T-helper 2 cell treated with Interferon-gamma antibody and Interleukin-4, amounts not matched to agents 5 μg/mL and 100 μg/mL, for 36 hours (primary cell): ENCODE data around the gene ANK2.

Experiments used
- DNase-seq: peaks from one replicate; pipeline ENCODE4 v3.0.0; 2021; ENCODE audit warnings: low spot score
- H3K27ac Mint-ChIP-seq: one replicate; pipeline ENCODE4 v1.8.0; 2021; ENCODE audit warnings: mild to moderate bottlenecking, mixed read lengths
- H3K27me3 Mint-ChIP-seq: one replicate; pipeline ENCODE4 v1.8.0; 2021; ENCODE audit warnings: low read depth, mixed read lengths
- H3K36me3 Mint-ChIP-seq: one replicate; pipeline ENCODE4 v1.8.0; 2021; ENCODE audit warnings: low read depth, mixed read lengths
- H3K4me1 Mint-ChIP-seq: one replicate; pipeline ENCODE4 v1.8.0; 2021; ENCODE audit warnings: low read depth, mixed read lengths
- H3K4me3 Mint-ChIP-seq: one replicate; pipeline ENCODE4 v1.8.0; 2022; ENCODE audit warnings: mild to moderate bottlenecking, moderate library complexity, mixed read lengths
- H3K9me3 Mint-ChIP-seq: one replicate; pipeline ENCODE4 v1.8.0; 2021; ENCODE audit warnings: mixed read lengths

The ANK2 gene

DNA sequence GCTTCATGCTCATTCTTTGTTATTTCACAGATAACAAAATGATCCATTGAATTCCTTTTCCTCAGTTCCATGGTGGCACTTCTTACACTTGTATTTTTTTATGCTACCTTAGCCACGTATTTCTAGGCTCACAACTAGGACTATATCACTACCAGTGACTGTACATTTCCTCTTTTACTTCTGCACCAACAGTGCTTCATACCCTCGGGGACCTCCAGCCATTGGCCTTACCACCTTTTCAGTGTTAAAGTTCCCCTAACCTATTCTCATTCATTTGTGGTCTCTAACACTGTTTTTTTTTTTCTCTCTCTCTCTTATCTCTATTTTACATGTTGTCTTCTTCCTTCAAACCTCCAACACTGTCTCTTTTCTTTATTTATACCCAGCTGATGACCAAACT is 315.9 kb downstream of the ANK2 start:
- DNase-seq = no peak
- no peaks in the 10 kb centered on the region for H3K4me1 Mint-ChIP-seq
- no peak overlapping the region for H3K4me3 Mint-ChIP-seq
- H3K9me3 Mint-ChIP-seq = no peaks in the 10 kb centered on the region
- H3K27ac Mint-ChIP-seq = no peak overlapping the region
- H3K36me3 Mint-ChIP-seq = no peaks in the 10 kb centered on the region
- H3K27me3 Mint-ChIP-seq = peaks cover 11% of the 10 kb centered on the region

DNA sequence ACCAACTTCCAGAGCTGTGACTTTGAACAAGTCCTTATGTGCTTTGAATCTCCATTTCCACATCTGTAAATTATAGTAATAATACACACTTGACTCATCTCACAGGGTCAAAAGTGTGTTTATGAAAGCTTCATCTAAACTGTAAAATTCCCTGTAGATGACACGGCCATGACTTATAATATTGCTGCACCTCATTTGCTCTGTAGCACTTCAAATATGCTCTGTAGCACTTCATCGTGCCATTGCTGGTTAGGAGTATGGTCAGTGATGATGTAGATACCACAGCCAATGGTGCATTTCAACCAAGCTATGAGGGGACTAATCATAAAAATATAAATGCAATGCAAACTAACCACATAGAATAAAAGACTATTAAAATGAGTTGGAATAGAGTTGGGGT is 318.6 kb downstream of the ANK2 start:
- Mint-ChIP-seq H3K9me3 (no peaks in the 10 kb centered on the region), H3K4me1 (no peaks in the 10 kb centered on the region), H3K27me3 (peaks cover 5% of the 10 kb centered on the region), H3K27ac (no peak overlapping the region), H3K4me3 (no peak overlapping the region), H3K36me3 (no peaks in the 10 kb centered on the region)
- no peak for DNase-seq

DNA sequence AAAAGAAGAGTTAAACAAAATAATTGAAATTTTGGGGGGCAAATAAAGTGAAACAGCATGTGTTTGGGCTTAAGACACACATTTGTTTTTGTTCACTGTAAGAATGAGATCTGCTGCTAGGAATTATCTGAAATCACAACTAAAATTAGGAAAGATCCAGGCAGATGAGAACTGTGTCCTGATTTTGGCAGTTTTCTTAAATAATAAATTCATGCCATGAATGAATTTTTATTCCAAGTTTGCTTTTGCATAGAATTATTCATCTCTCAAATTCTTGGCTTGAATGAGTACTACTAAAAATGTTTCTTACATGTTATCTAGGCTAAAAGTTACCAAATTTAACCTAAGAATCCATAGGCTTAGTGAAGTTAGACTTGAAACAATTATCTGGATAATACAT is 321.7 kb downstream of the ANK2 start:
- Mint-ChIP-seq H3K36me3 (no peaks in the 10 kb centered on the region), H3K4me1 (no peaks in the 10 kb centered on the region), H3K27ac (no peak overlapping the region), H3K9me3 (no peaks in the 10 kb centered on the region), H3K27me3 (peaks cover 2% of the 10 kb centered on the region), H3K4me3 (no peak overlapping the region)
- DNase-seq = no peak

DNA sequence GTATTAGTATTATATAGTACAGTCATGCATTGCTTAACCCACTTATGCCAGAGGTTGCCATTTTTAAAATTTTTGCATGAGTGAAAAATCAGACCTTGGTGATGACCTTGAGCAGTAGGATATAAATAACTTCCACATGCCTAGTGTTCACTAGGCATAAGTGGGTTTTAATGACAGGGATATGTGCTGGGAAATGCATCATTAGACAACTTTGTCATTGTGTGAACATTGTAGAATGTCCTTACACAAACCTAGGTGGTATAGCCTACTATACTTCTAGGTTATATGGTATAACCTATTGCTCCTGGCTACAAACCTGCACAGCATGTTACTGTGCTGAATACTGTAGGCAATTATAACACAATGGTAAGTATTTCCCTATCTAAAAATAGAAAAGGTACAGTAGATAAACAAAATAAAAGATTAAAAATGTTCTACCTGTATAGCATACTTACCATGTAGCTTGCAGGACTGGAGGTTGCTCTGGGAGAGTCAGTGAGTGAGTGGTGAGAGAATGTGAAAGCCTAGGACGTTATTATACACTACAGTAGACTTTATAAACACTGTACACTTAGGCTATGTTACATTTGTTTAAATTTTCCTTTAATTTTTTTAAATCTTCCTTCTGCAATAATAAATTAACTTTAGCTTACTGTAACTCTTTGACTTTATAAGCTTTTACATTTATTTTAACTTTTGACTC is 326.7 kb downstream of the ANK2 start:
- no peak for DNase-seq
- no peaks in the 10 kb centered on the region for H3K4me1 Mint-ChIP-seq
- H3K9me3 Mint-ChIP-seq = no peaks in the 10 kb centered on the region
- H3K27me3 Mint-ChIP-seq = peaks cover 4% of the 10 kb centered on the region
- no peak overlapping the region for H3K27ac Mint-ChIP-seq
- no peak overlapping the region for H3K4me3 Mint-ChIP-seq
- H3K36me3 Mint-ChIP-seq = no peaks in the 10 kb centered on the region

DNA sequence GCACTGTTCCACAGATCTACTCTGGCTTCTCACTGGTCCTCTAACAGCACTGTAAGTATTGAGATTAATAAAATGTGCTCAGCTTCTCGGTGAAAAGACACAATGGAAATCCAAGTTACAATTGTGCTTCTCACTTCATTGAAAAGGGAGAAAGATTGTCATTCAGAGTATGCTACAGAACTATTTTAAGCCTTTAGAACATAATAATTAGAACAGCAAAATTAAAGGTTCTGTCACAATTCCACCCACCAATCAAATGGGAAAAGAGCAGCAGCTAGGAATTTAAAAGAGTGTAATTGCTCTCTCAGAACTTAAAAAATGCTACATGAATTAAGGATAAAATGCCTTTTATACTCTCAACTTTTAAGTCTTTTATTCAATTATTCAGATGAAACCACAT is 329.4 kb downstream of the ANK2 start:
- no peaks in the 10 kb centered on the region for H3K4me1 Mint-ChIP-seq
- H3K9me3 Mint-ChIP-seq = no peaks in the 10 kb centered on the region
- H3K27ac Mint-ChIP-seq = no peak overlapping the region
- H3K36me3 Mint-ChIP-seq = peaks cover 1% of the 10 kb centered on the region
- H3K27me3 Mint-ChIP-seq = peaks cover 7% of the 10 kb centered on the region
- no peak for DNase-seq
- no peak overlapping the region for H3K4me3 Mint-ChIP-seq

DNA sequence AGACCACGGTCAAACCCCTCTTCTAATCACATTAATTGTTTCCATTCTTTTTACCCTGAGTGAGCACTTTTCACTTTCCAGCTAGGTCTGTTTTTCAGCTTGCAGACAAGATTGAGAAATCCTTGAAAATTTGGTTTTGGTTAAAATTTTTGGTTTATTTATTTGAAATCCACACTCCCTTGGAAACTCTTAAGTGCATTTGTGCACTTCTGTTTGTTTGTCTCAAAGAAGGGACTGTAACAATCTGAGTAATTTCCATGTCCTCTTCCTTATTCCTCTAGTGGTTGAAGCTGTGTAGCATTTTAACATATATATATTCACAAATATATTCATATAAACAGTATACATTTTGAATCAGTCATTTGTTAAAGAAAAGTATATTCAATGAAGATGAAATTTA is 333.3 kb downstream of the ANK2 start:
- H3K4me1 Mint-ChIP-seq = peaks cover 9% of the 10 kb centered on the region
- DNase-seq = no peak
- peaks cover 1% of the 10 kb centered on the region for H3K36me3 Mint-ChIP-seq
- no peaks in the 10 kb centered on the region for H3K9me3 Mint-ChIP-seq
- no peak overlapping the region for H3K27ac Mint-ChIP-seq
- H3K4me3 Mint-ChIP-seq = no peak overlapping the region
- peaks cover 7% of the 10 kb centered on the region for H3K27me3 Mint-ChIP-seq

DNA sequence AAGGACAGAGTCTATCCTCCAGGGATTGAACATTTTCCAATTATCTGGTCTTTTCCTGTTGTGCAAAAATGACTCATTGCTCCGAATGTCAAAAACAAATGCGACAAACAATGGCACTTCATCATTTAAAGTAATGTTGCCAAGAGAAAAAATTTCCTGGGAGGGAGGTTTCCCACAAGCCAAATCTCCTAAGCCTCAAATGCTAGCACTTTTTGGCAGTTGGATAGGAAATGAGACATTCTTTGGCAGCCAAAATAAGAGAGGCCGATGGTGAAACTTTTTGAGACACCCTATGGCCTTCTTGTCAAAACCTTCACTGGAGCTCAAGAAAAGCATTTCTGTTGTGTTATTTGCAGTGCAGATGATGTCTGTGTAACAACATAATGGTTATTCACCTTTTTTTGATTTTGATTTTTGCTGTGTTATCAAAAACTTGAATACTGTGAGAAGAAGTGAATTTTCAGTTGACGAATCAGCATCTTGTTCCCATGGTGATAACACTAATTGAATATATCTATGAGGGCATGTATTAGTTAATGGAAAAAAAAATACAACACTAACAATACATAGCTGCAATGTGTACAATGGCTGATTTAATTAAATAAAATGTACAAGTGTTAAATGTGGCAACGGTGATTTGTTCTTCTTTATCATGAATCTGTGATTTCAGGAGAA is 333.8 kb downstream of the ANK2 start:
- Mint-ChIP-seq H3K36me3 (peaks cover 1% of the 10 kb centered on the region), H3K4me1 (peaks cover 9% of the 10 kb centered on the region), H3K4me3 (no peak overlapping the region), H3K9me3 (no peaks in the 10 kb centered on the region), H3K27me3 (peaks cover 8% of the 10 kb centered on the region), H3K27ac (no peak overlapping the region)
- DNase-seq = no peak

DNA sequence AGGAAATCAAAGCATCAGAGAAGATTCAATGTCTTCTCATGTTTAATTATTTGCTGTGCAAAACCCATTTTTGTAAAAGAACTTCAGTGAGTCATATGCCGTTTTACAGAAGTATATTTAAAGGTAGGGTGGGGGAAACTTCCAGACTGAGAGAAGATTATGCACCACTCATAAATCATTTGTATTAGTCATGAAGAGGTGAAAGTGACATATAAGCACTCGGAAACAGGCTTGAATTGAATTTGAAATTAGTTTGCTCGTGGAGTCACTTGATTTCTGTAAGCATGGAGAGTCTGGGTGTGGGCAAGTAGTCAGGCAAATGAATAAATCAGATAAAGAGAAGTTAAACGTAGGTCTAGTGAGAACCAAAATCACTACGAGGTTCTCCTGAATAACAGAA is 335.1 kb downstream of the ANK2 start:
- H3K9me3 Mint-ChIP-seq = no peaks in the 10 kb centered on the region
- no peak for DNase-seq
- H3K4me1 Mint-ChIP-seq = peaks cover 9% of the 10 kb centered on the region
- H3K27ac Mint-ChIP-seq = no peak overlapping the region
- H3K4me3 Mint-ChIP-seq = no peak overlapping the region
- peaks cover 7% of the 10 kb centered on the region for H3K27me3 Mint-ChIP-seq
- peaks cover 1% of the 10 kb centered on the region for H3K36me3 Mint-ChIP-seq

DNA sequence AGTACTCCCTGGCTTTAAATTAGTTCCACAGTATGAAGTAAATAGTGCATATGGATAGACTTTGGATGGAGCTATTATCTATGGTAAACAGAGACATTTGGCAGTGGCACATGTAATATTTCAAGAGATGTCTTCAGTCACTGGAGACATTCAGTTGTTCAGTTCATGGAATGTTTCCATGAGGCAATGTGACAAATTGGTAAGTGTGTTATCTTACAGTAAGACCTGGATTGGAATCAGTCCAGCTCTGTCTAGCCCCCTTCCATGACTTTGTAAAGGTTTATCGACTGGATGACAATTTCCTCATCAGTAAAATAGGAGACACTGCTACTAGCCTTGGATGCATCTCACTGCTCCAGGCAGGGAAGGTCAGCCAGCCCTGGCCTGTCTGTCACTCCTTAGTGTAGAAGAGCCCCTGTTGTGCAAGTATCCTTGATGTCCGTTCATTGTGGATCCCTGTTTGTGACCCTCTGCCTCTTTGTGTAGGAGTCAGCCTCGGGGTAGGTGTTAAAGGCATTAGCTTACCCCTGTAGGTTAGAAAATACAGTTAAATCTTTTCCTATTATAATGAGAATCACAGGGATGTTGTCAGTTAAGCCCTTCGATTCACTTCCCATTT is 335.9 kb downstream of the ANK2 start:
- Mint-ChIP-seq H3K4me1 (peaks cover 9% of the 10 kb centered on the region), H3K27me3 (peaks cover 10% of the 10 kb centered on the region), H3K27ac (no peak overlapping the region), H3K36me3 (peaks cover 1% of the 10 kb centered on the region), H3K9me3 (no peaks in the 10 kb centered on the region), H3K4me3 (no peak overlapping the region)
- no peak for DNase-seq

DNA sequence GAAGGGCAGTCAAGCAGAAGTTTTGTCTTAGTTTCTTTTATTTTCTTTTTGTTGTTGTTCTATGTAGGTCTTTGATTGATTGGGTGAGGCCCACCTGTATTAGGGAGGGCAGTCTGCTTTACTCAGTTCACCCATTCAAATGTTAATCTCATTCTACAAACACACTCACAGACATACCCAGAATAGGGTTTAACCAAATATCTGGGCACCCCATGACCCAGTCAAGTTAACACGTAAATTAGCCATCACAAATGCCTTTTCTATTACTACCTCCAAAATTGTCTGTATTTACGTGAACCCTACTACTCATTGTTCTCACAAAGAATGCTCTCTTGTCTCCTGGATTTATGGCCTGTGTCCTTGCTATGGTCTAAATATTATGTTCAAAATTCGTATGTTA is 339.7 kb downstream of the ANK2 start:
- Mint-ChIP-seq H3K4me1 (peaks cover 9% of the 10 kb centered on the region), H3K4me3 (no peak overlapping the region), H3K27ac (no peak overlapping the region), H3K27me3 (peaks cover 5% of the 10 kb centered on the region), H3K36me3 (no peaks in the 10 kb centered on the region), H3K9me3 (no peaks in the 10 kb centered on the region)
- DNase-seq = no peak

DNA sequence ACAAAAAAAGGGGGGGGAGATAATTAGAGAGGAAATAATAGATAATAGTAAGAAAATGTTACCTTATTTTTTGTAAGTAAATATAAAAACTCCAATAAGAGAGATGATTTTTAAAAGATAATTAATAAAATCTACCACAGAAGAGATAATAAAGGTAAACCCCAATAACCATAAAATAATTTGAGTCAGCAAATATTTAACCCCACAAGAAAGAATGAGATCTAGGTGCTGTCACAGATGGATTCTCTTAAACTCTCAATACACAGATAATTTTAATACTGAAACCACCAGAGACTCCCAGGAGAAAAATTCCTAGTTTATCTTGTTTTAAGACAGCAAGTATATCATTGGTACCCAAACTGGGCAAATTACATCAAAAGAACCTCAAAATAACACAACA is 341.4 kb downstream of the ANK2 start:
- no peak for DNase-seq
- Mint-ChIP-seq H3K4me3 (no peak overlapping the region), H3K27me3 (peaks cover 8% of the 10 kb centered on the region), H3K27ac (no peak overlapping the region), H3K36me3 (no peaks in the 10 kb centered on the region), H3K9me3 (no peaks in the 10 kb centered on the region), H3K4me1 (peaks cover 2% of the 10 kb centered on the region)

DNA sequence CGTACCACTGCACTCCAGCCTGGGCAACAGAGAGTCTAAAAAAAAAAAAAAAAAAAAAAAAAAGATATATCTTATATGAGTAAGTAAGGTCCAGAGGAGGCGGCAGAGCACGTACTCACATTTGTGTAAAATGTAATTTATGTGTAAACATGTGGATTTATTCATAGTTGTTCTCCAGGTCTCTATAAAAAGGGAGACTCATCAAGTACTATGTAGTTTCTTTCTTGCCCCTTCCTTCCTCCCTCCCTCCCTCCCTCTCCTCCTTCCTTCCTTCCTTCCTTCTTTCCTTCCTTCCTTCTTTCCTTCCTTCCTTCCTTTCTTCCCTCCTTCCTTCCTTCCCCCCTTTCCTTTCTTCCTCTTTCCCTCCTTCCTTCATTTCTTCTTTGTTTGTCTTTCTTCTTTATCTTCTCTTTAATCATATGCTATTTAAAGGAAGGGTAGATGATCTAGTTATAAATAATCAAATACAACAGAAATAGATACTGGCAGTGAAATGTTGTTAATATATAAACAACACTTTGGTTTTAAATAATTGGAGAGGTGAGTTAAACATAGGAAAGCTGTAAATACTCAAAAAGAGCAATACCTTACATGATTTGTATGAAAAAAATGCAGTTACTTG is 344.8 kb downstream of the ANK2 start:
- H3K4me1 Mint-ChIP-seq = peaks cover 2% of the 10 kb centered on the region
- H3K27ac Mint-ChIP-seq = no peak overlapping the region

DNA sequence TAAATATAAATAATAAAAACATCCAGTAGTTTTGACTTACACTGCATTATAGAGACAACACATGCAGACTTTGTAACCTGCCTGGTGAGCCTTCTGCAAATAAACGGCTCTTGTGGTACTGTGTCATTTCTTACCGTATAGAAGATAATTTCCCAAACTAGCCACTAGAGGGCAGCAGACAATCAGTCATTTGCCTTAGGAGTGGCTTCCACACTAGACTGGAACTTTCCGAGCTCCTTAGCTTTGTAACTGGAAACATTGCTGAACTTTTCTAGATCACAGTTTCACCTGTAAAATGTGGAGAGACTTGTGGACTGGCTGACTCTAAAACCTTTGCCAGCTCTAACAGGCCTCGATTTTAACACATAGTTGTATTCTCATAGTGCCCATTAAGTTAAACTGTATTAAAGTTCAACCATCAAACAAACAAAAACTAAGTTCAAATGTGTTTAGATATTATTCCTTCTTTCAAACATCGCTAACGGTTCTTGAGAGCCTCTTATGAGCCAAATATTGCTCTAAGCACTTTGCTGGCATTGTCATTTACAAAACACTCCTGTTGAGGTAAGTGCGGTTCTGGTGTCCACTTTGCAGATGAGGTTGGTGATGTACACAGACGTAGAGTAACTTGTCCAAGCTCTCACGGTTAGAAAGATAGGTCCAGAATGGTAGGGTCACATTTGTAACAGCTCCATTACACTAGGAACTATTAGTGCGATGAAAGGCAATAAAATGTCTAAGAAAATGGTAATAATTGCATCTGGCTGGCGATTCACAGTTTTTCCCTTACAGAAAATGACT is 345.5 kb downstream of the ANK2 start:
- H3K27ac Mint-ChIP-seq = no peak overlapping the region

More for the DNA sequence above, 344.8 kb downstream of the ANK2 start:
- Mint-ChIP-seq H3K9me3 (no peaks in the 10 kb centered on the region), H3K4me3 (no peak overlapping the region), H3K27me3 (peaks cover 6% of the 10 kb centered on the region), H3K36me3 (no peaks in the 10 kb centered on the region)
- DNase-seq = no peak

More for the DNA sequence above, 345.5 kb downstream of the ANK2 start:
- no peaks in the 10 kb centered on the region for H3K36me3 Mint-ChIP-seq
- no peak overlapping the region for H3K4me3 Mint-ChIP-seq
- H3K4me1 Mint-ChIP-seq = peaks cover 2% of the 10 kb centered on the region
- H3K9me3 Mint-ChIP-seq = no peaks in the 10 kb centered on the region
- DNase-seq = peak; percentile 54
- H3K27me3 Mint-ChIP-seq = peaks cover 5% of the 10 kb centered on the region
